Hematopoietic multipotent progenitor cell treated with erythropoietin and hydrocortisone succinate and interleukin-3 and kit ligand, for 17 days (in vitro differentiated cells): ENCODE results near the gene RNF13.

Experiments
- DNase-seq: peaks from one replicate; pipeline ENCODE4 v3.0.0-alpha.2; 2015; ENCODE audit warnings: low spot score

Gene RNF13

GRCh38 chr3:149812606-149813366, at the start of gene RNF13:
RNF13 (plus strand) TSS chr3:149813215; CDS start chr3:149846027, 32,812 bp downstream.
- DNase-seq, result peak; percentile 92

GRCh38 chr3:149763565-149764195, 49.3 kb upstream of the RNF13 start:
- no peak for DNase-seq

- no peak for DNase-seq
Observed at GRCh38 chr3:149764302-149764701, 48.7 kb upstream of the RNF13 start.

GRCh38 chr3:149765762-149766334, 47.2 kb upstream of the RNF13 start:
- DNase-seq, result no peak

- no peak for DNase-seq
Observed at GRCh38 chr3:149767720-149768119, 45.3 kb upstream of the RNF13 start.

- no peak for DNase-seq
Observed at GRCh38 chr3:149768704-149769103, 44.3 kb upstream of the RNF13 start.

- DNase-seq, result no peak
Observed at GRCh38 chr3:149770246-149770645, 42.8 kb upstream of the RNF13 start.

GRCh38 chr3:149771652-149772271, 41.3 kb upstream of the RNF13 start:
- peak; percentile 30 for DNase-seq

- DNase-seq, result no peak
Observed at GRCh38 chr3:149772861-149773260, 40.2 kb upstream of the RNF13 start.

GRCh38 chr3:149776170-149776569, 36.8 kb upstream of the RNF13 start:
- DNase-seq, result no peak

GRCh38 chr3:149777414-149778214, 35.4 kb upstream of the RNF13 start:
- DNase-seq, result no peak

- no peak for DNase-seq
Observed at GRCh38 chr3:149781211-149781610, 31.8 kb upstream of the RNF13 start.

- no peak for DNase-seq
Observed at GRCh38 chr3:149781741-149782140, 31.3 kb upstream of the RNF13 start.

GRCh38 chr3:149783576-149783975, 29.4 kb upstream of the RNF13 start:
- no peak for DNase-seq

- no peak for DNase-seq
Observed at GRCh38 chr3:149784064-149784704, 28.8 kb upstream of the RNF13 start.

- no peak for DNase-seq
Observed at GRCh38 chr3:149790268-149790667, 22.7 kb upstream of the RNF13 start.

GRCh38 chr3:149790698-149791097, 22.3 kb upstream of the RNF13 start:
- no peak for DNase-seq

- no peak for DNase-seq
Observed at GRCh38 chr3:149792452-149793270, 20.4 kb upstream of the RNF13 start, which contains the start of gene ANKUB1. ANKUB1 (minus strand) TSS chr3:149792554; CDS start chr3:149792366, 188 bp downstream.

GRCh38 chr3:149796026-149796425, 17.0 kb upstream of the RNF13 start:
- no peak for DNase-seq

GRCh38 chr3:149800693-149801092, 12.3 kb upstream of the RNF13 start:
- no peak for DNase-seq
